GM13977 (cell line): Measurements from ENCODE around the gene TTLL5.

Experiments
- DNase-seq: peaks from one replicate; pipeline ENCODE4 v3.0.0; 2012; ENCODE audit warnings: low spot score
- in situ Hi-C: fragments of 300-500 bp; cut with MboI; formaldehyde crosslinking; loops from one replicate; pipeline ENCODE4 v1.12.0; 2022; ENCODE audit warnings: low sequenced_read_pairs, low pct_unique_long_range_greater_than_20kb, mixed read lengths, inconsistent platforms; ENCODE audit not compliant: unreplicated experiment
- TF ChIP-seq, protein P1 (sequence below): IDR thresholded peaks from 2 replicates; pipeline ENCODE4 v1.5.1; 2012; ENCODE audit warnings: mild to moderate bottlenecking, control low read depth; ENCODE audit not compliant: insufficient read depth; ENCODE audit errors: extremely low read depth, missing control alignments

TTLL5 gene

DNA sequence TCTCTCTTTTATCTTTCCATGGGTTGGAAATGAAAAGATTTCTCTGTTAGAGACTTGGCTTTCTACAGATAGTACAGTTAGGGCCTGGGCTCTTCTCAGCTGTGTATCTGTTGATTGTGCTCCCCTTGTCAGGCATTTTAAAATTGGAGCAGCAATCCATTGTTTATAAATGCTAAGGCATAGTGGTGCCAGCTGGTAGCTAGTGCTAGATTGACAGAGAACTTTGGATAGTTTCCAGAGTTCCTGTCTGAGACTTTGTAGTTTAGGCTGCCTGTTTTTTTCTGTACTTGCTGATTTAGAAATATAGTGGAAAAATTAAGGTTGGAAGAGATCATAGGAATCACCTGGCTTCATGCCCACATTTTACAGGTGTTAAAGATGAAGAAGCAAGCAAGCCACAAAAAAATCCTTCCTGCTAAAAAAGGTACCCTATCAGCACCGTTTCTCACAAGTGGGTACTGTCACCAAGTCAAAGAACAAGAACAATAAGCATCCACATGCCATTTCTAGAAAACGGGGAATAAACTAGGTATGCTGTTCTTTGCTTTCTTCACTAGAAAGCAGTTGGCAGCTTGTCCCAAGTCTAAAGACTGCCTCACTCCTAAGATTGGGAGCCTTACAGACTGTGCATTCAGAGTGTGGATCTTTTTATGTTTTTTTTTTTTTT lies 6.2 kb downstream of the TTLL5 start:
- in situ Hi-C loops, result no loop called here
- DNase-seq, result no peak
- TF ChIP-seq, protein P1, sequence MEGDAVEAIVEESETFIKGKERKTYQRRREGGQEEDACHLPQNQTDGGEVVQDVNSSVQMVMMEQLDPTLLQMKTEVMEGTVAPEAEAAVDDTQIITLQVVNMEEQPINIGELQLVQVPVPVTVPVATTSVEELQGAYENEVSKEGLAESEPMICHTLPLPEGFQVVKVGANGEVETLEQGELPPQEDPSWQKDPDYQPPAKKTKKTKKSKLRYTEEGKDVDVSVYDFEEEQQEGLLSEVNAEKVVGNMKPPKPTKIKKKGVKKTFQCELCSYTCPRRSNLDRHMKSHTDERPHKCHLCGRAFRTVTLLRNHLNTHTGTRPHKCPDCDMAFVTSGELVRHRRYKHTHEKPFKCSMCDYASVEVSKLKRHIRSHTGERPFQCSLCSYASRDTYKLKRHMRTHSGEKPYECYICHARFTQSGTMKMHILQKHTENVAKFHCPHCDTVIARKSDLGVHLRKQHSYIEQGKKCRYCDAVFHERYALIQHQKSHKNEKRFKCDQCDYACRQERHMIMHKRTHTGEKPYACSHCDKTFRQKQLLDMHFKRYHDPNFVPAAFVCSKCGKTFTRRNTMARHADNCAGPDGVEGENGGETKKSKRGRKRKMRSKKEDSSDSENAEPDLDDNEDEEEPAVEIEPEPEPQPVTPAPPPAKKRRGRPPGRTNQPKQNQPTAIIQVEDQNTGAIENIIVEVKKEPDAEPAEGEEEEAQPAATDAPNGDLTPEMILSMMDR, result no peak

DNA sequence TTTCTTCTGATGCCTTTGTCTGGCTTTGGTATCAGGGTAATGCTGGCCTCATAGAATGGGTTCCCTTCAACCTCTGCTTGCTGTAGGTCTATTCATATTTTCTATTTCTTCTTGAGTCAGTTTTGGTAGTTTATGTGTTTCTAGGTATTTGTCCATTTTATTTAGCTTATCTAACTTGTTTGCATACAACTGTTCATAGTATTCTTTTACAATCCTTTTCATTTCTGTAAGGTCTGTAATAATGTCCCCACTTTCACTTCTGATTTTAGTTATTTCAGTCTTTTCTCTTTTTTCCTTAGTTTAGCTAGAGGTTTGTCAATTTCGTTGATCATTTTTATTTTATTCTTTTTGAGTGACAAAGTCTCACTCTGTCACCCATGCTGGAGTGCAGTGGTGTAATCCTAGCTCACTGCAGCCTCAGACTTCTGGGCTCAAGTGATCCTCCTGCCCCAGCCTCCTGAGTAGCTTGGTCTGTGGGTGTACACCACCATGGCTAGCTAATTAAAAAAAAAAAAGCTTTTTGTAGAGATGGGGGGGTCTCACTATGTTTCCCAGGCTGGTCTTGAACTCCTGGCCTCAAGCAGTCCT lies 11.7 kb downstream of the TTLL5 start:
- no peak for DNase-seq
- TF ChIP-seq, protein P1, result no peak
- in situ Hi-C loops, result no loop called here

DNA sequence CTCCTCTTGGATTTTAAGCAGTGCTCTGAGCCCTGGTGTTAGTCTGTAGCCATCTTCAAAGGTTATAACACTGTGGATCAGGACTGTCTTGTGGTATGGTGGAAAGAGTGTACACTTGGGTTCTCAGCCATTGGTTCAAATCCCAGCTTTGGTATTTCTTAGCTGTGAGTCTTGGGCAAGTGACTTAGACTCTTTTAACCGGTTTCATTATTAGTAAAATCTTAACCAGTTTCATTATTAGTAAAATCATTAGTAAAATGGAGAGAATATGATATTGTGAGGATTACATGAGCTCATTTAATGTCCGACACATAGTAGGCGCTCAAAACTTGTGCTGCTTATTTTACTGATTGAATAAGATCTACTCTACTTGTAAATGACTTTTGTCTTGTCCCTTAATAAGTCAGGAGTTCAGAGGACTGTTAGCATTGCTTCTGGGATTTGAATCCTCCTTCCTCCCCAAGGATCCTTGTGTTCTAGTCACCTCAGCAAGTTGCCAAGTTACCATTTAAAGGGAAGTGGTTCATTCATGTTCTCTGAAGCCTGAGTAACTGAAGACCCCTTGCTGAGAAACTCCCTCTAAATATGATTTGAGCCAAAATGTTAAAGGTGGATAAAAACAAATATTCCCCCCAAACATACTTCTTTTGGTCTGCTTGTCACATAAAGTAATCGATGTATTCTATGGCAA lies 12.4 kb downstream of the TTLL5 start:
- DNase-seq, result peak; percentile 14
- in situ Hi-C loops, result no loop called here
- TF ChIP-seq, protein P1, result no peak

DNA sequence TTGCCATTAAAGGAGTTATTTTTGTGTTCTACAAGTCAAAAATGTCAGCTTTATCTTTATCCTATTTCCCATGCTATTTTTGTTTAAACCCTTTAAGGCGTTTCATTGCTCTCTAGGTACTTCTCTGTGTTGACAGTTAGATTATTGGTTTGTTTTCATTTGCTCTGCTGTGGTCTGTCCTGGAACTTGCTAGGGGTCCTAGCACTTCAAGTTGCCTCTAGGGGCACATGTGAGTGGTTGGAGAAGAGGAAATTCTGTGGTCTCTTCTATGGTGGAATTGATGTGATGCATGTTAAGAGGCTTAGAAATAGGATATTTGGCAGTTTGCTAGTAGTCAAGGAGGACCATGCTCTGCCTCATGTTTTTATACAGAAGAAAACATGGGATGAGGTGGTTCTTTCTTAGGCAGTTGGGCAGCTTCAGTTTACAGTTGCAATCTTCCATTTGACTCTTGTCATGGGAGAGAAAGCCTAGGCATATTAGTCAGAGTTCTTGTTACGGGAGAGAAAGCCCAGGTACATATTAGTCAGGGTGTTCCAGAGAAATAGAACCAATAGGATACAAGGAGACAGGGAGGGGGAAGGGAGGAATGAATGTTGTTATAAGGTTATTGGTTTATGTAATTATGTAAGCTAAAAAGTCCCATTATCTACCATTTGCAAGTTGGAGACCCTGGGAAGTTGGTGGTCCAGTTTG lies 14.4 kb downstream of the TTLL5 start:
- no peak for DNase-seq
- TF ChIP-seq, protein P1, result no peak
- in situ Hi-C loops, result no loop called here

DNA sequence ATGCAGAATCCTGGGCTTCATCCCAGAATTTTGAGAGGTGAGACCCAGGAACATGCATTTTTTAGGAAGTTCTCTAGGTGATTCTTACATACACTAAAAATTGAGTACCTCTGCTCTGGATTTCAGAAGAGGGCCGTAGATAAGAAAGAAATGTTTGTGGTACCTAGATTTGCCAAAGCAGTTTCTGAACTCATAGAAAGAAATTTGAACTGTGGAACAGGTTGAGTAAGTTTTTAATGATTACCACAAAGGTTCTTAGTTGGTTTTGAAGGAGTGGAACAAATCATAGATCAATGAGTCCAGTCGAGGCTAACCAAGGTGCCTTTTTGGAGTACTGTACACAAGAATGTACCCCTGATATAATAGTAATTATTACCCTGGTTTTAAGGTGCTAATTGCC lies 24.9 kb downstream of the TTLL5 start:
- in situ Hi-C loops, result no loop called here
- DNase-seq, result no peak
- TF ChIP-seq, protein P1, result no peak

DNA sequence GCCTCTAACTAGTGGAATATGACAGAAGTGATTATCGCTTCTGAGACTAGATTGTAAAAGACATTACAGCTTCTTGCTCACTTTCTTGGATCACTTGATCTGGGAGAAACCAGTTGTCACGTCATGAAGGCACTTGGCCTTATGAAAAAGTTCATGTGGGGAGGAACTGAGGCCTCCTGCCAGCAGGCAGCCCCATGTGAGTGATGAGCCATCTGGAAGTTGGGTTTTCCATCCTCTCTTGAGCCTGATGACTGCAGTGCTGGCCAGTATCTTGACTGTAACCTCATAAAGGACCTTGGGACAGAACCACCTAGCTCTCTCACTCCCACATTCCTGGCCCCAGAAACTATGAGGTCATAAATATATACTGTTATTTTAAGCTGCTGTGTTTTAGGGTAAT lies 28.0 kb downstream of the TTLL5 start:
- no peak for DNase-seq
- in situ Hi-C loops, result no loop called here
- TF ChIP-seq, protein P1, result no peak
